Body of pancreas (tissue), 4 donors: ENCODE results near the gene MAML3. TPM values are rescaled to one million over a fixed set of nuclear protein-coding genes. Genes with fewer than 3 reads are reported as not detected.
A peak's percentile ranks its signal among the peaks of the same experiment; 100 is the strongest.

Experiments used
- ATAC-seq: fragments of 150-250 bp; one replicate; pipeline ENCODE4 v1.9.1; 2016
- DNase-seq, 4 donors: peaks; one replicate each; pipeline ENCODE4 v3.0.0-alpha.2; 2019
- H3K27ac ChIP-seq, 4 donors: fragments of 200-600 bp; sonication (generic); 1 replicate in 3 of 4; 2 replicates in 1 of 4; pipeline versions ENCODE4 v1.5.1 to v1.6.1; 2016 to 2019; ENCODE audit warnings: mild to moderate bottlenecking in 1 of 4, mixed read lengths in 1 of 4, moderate library complexity in 1 of 4
- H3K27me3 ChIP-seq, 2 donors: fragments of 200-600 bp; sonication (generic); one replicate each; pipeline ENCODE4 v1.6.0; 2016; ENCODE audit warnings: mild to moderate bottlenecking in 1 of 2
- H3K36me3 ChIP-seq, 2 donors: fragments of 200-600 bp; sonication (generic); replicated peaks in 1 of 2; 2 replicates each; pipeline ENCODE4 v1.5.1; 2016; ENCODE audit warnings: low read depth in 2 of 2; ENCODE audit not compliant: insufficient read depth in 1 of 2
- H3K4me1 ChIP-seq: fragments of 200-600 bp; sonication (generic); one replicate; pipeline ENCODE4 v1.6.0; 2016
- H3K4me3 ChIP-seq, 2 donors: fragments of 200-600 bp; sonication (generic); 1 replicate in 1 of 2; 2 replicates in 1 of 2; pipeline ENCODE4 v1.5.1; 2016 to 2019
- H3K9me3 ChIP-seq, 3 donors: fragments of 200-600 bp; sonication (generic); 1 replicate in 2 of 3; 2 replicates in 1 of 3; pipeline ENCODE4 v1.5.1; 2016
- POLR2A ChIP-seq, 3 donors: fragments of 450-650 bp; IDR thresholded peaks; one replicate each; pipeline ENCODE4 v1.6.1; 2016; ENCODE audit warnings: antibody characterized with exemption in 3 of 3, mild to moderate bottlenecking in 2 of 3
- WGBS, 2 donors: methylation state at CpG; one replicate each; pipeline ENCODE4 v1.1.5; 2017; 5-methylcytosine and 5-hydroxymethylcytosine counted together
- intact Hi-C: fragments of 100-400 bp; cut with DNase I; formaldehyde crosslinking; loops from one replicate; pipeline ENCODE4 v1.15.1; 2023
- total RNA-seq, 2 donors: library from RNA; depleted of rRNA; stranded (reverse); fragments of >200 nt; gene quantifications; one replicate each; pipeline ENCODE4 v1.1.0, GENCODE V29; 2016
- TF ChIP-seq, protein P1 (sequence below), 7 experiments: fragments of 450-650 bp in 4 of 7; fragments of 200-600 bp in 3 of 7; sonication (generic) in 3 of 7; IDR thresholded peaks; one replicate each; pipeline ENCODE4 v1.5.1; 2016 to 2019; ENCODE audit warnings: antibody characterized with exemption in 7 of 7

The MAML3 gene
- total RNA-seq, 2 donors from 2014 or later = 11.2 to 11.4 TPM

GRCh38 chr4:139873111-139873860 is 280.7 kb downstream of the MAML3 start:
- Histone ChIP-seq H3K27ac (no peak overlapping the region), H3K36me3 (no peaks in the 10 kb centered on the region), H3K27me3 (no peaks in the 10 kb centered on the region), H3K4me3 (no peak overlapping the region), H3K4me1 (peaks cover 6% of the 10 kb centered on the region), H3K9me3 (no peaks in the 10 kb centered on the region)
- no peak for TF ChIP-seq POLR2A (IDR thresholded peaks at IDR 0.05)
- intact Hi-C loops = no loop called here
- WGBS, 2 donors = 87 to 92% methylated on average over 4 of the region's 4 CpGs
- no peak for DNase-seq
- ATAC-seq = no peak

DNA sequence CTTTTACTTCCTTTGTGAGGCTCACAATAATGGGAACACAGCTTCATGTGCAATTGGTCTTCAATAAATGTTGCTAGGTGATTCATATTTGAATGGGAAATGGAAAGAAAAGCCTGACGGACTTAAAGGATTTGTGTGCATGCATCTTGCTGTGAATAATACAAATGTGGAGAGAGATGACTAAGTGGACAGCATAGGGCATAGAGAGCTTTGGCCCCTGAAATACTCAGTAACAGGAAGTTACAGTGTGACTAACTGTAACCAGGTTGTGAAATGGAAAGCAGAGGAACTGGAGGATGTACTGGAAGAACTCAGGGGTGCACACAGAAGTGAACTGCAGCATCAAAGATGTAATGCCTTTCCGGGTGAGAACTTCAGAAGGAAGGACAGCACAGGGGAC is 281.7 kb downstream of the MAML3 start:
- WGBS, 2 donors = 72 to 88% methylated on average over 2 of the region's 2 CpGs
- intact Hi-C loops = no loop called here
- H3K4me1 ChIP-seq = peaks cover 6% of the 10 kb centered on the region
- TF ChIP-seq, protein P1, sequence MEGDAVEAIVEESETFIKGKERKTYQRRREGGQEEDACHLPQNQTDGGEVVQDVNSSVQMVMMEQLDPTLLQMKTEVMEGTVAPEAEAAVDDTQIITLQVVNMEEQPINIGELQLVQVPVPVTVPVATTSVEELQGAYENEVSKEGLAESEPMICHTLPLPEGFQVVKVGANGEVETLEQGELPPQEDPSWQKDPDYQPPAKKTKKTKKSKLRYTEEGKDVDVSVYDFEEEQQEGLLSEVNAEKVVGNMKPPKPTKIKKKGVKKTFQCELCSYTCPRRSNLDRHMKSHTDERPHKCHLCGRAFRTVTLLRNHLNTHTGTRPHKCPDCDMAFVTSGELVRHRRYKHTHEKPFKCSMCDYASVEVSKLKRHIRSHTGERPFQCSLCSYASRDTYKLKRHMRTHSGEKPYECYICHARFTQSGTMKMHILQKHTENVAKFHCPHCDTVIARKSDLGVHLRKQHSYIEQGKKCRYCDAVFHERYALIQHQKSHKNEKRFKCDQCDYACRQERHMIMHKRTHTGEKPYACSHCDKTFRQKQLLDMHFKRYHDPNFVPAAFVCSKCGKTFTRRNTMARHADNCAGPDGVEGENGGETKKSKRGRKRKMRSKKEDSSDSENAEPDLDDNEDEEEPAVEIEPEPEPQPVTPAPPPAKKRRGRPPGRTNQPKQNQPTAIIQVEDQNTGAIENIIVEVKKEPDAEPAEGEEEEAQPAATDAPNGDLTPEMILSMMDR (IDR thresholded peaks at IDR 0.05) = no peak
- no peak for TF ChIP-seq POLR2A (IDR thresholded peaks at IDR 0.05)
- no peaks in the 10 kb centered on the region for H3K9me3 ChIP-seq
- no peaks in the 10 kb centered on the region for H3K27me3 ChIP-seq
- no peak overlapping the region for H3K4me3 ChIP-seq
- H3K27ac ChIP-seq = no peak overlapping the region
- DNase-seq = peak in 1 of 4 donors; percentile 26
- no peak for ATAC-seq
- no peaks in the 10 kb centered on the region for H3K36me3 ChIP-seq

DNA sequence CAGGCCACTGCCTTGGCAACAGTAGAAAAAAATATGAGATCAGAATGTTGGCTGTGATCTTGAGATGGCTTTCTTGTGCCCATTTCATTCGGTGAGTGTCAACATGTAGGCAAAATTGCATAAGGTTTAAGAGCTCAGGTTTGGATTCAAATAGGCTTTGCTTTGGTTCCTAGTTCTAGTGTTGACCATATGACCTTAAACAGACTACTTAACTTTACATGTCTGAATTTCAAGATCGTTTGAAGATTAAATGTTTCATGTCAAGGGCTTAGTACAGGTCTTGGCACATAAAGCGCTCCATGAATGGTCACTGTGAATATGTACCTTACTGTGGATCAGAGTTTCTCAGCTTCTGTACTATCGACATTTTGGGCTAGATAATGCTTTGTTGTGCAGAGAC is 284.2 kb downstream of the MAML3 start:
- no peak overlapping the region for H3K27ac ChIP-seq
- WGBS, 2 donors = 73 to 76% methylated on average over 4 of the region's 4 CpGs
- peaks cover 13% of the 10 kb centered on the region for H3K4me1 ChIP-seq
- intact Hi-C loops = no loop called here
- H3K4me3 ChIP-seq = no peak overlapping the region
- no peaks in the 10 kb centered on the region for H3K36me3 ChIP-seq
- no peak for ATAC-seq
- TF ChIP-seq, protein P1 (IDR thresholded peaks at IDR 0.05) = no peak
- TF ChIP-seq POLR2A (IDR thresholded peaks at IDR 0.05) = no peak
- no peak for DNase-seq
- H3K9me3 ChIP-seq = no peaks in the 10 kb centered on the region
- no peaks in the 10 kb centered on the region for H3K27me3 ChIP-seq

GRCh38 chr4:139866276-139866962 is 287.6 kb downstream of the MAML3 start:
- Histone ChIP-seq H3K36me3 (no peaks in the 10 kb centered on the region), H3K4me1 (peaks cover 18% of the 10 kb centered on the region), H3K27me3 (no peaks in the 10 kb centered on the region), H3K9me3 (no peaks in the 10 kb centered on the region), H3K27ac (peak overlapping the region in 2 of 4 donors; percentile 32 to 38), H3K4me3 (no peak overlapping the region)
- TF ChIP-seq, protein P1 (IDR thresholded peaks at IDR 0.05) = no peak
- DNase-seq (no peak), ATAC-seq (no peak)
- WGBS, 2 donors = 63% methylated on average over 13 of the region's 13 CpGs
- intact Hi-C loops = no loop called here

GRCh38 chr4:139865537-139865936 is 288.4 kb downstream of the MAML3 start:
- H3K36me3 ChIP-seq = no peaks in the 10 kb centered on the region
- H3K4me1 ChIP-seq = peaks cover 22% of the 10 kb centered on the region
- no peaks in the 10 kb centered on the region for H3K27me3 ChIP-seq
- intact Hi-C loops = no loop called here
- DNase-seq = no peak
- H3K4me3 ChIP-seq = no peak overlapping the region
- no peaks in the 10 kb centered on the region for H3K9me3 ChIP-seq
- WGBS, 2 donors = 96 to 98% methylated on average over 5 of the region's 5 CpGs
- no peak for ATAC-seq
- H3K27ac ChIP-seq = no peak overlapping the region
- TF ChIP-seq, protein P1 (IDR thresholded peaks at IDR 0.05) = no peak
- TF ChIP-seq POLR2A (IDR thresholded peaks at IDR 0.05) = no peak
